AG04450 (cell line): ENCODE data around the gene RAPGEF3. TPM values are rescaled to one million over a fixed set of nuclear protein-coding genes. Genes with fewer than 3 reads are reported as not detected.

Source experiments
- CTCF ChIA-PET: fragments of 300-600, 350-600 bp; formaldehyde crosslinking; extraction: SDS; loops from one replicate; lab custom pipeline; 2022; ENCODE audit warnings: antibody characterized with exemption, inconsistent platforms; lab: Charles Lee
- POLR2A ChIA-PET: fragments of 350-600 bp; formaldehyde crosslinking; extraction: SDS; loops from one replicate; lab custom pipeline; 2021; ENCODE audit warnings: antibody characterized with exemption, inconsistent platforms; lab: Yijun Ruan, JAX
- DNase-seq: peaks from one replicate; pipeline ENCODE4 v3.0.0-alpha.2; 2011; ENCODE audit warnings: low read depth, low spot score
- H3K27ac ChIP-seq: one replicate; pipeline ENCODE4 v1.5.1; 2012; ENCODE audit warnings: low read depth, low read length, control low read depth
- H3K27me3 ChIP-seq: one replicate; pipeline ENCODE4 v1.6.0; 2012; ENCODE audit warnings: low read length; ENCODE audit not compliant: control insufficient read depth, insufficient read depth
- H3K4me3 ChIP-seq: 2 replicates; pipeline ENCODE4 v1.5.1; 2011; ENCODE audit warnings: mild to moderate bottlenecking, low read depth, low read length, control low read depth
- H3K9me3 ChIP-seq: 2 replicates; pipeline ENCODE4 v1.5.1; 2012; ENCODE audit warnings: low read length; ENCODE audit not compliant: control insufficient read depth, insufficient read depth
- polyA plus RNA-seq: library from polyadenylated mRNA; depleted of rRNA; stranded (reverse); fragments of >200 nt; gene quantifications from 2 replicates; pipeline ENCODE4 v1.2.3, GENCODE V29; 2011
- TF ChIP-seq, protein P1 (sequence below): IDR thresholded peaks from 2 replicates; pipeline ENCODE4 v1.5.1; 2011; ENCODE audit warnings: low read depth, low read length, control low read depth, inconsistent platforms

The RAPGEF3 gene
- polyA plus RNA-seq, 1 experiment: 1.7 TPM

DNA sequence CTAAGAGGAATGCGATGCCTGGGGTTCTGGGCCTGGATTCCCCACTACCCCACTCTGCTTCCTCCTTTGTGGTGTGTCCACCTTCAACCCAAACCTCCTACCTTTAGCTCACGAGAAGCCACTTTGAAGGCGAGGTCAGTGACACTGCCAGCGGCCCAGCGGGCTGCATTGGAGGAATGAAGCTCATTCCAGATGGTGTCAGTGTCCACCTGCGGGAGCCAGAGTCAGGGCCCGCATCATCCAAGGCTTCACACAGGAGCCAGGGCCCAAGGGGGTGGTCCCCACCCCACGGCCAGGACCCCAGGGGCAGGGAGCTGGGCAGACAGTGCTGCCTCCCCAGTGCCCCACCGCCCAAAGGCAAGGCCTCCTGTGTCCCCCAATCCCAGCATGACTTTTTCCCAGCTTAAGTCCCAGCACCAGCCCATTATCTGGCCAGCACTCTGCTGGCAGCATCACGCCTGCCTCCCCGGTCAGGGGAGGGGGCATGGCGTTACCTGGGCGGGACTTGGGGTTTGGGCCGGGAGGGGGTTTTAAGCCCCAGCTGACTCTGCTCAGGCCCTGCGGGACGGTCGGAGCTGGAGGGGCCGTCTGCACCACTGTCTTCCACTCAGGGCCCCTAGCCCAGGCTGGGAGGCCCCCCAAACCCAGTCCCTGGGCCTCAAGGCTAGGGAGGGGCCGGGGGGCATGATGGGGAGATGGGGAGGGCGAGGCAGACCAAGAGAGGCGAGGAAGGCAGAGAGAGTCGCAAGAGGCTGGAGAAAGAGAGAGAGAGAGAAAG lies 31.2 kb upstream of the RAPGEF3 start:
- no peak overlapping the region for H3K4me3 ChIP-seq
- no peaks in the 10 kb centered on the region for H3K9me3 ChIP-seq
- H3K27ac ChIP-seq: no peak overlapping the region
- CTCF ChIA-PET: interaction anchor here (0.6 to 2.4 kb wide), 3 partner anchors 11 to 48 kb away, joined by 3 to 16 read pairs (median 5); no protein-coding TSS in a partner anchor
- TF ChIP-seq, protein P1, sequence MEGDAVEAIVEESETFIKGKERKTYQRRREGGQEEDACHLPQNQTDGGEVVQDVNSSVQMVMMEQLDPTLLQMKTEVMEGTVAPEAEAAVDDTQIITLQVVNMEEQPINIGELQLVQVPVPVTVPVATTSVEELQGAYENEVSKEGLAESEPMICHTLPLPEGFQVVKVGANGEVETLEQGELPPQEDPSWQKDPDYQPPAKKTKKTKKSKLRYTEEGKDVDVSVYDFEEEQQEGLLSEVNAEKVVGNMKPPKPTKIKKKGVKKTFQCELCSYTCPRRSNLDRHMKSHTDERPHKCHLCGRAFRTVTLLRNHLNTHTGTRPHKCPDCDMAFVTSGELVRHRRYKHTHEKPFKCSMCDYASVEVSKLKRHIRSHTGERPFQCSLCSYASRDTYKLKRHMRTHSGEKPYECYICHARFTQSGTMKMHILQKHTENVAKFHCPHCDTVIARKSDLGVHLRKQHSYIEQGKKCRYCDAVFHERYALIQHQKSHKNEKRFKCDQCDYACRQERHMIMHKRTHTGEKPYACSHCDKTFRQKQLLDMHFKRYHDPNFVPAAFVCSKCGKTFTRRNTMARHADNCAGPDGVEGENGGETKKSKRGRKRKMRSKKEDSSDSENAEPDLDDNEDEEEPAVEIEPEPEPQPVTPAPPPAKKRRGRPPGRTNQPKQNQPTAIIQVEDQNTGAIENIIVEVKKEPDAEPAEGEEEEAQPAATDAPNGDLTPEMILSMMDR: no peak
- POLR2A ChIA-PET: interaction anchor here (0.6 kb wide), 1 partner anchor 991 kb away, joined by 3 read pairs; no protein-coding TSS in a partner anchor
- H3K27me3 ChIP-seq: no peaks in the 10 kb centered on the region
- no peak for DNase-seq

DNA sequence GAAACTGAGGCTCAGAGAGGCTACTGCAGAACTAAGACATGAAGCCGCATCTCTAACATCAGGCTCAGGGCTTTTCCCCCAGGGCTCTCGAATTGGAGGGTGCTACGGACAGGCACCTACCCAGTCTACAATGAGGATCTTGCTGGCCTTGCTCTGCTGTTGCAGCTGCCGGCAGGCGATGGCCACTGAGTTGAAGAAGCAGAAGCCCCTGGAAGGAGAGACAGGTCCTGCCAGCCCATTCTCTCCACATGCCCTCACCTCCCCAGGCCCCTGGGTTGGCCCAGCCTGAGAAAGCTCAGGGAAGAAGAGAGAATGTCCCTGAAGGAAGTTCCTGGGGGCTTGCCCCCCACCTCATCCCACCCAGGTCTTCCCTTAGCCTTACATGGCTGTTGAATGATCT lies 30.5 kb upstream of the RAPGEF3 start:
- Histone ChIP-seq H3K4me3 (no peak overlapping the region), H3K27me3 (no peaks in the 10 kb centered on the region), H3K9me3 (no peaks in the 10 kb centered on the region), H3K27ac (no peak overlapping the region)
- DNase-seq: no peak
- ChIA-PET CTCF (interaction anchor here (0.9 to 2.4 kb wide), 2 partner anchors 9 to 49 kb away, joined by 4 to 16 read pairs; no protein-coding TSS in a partner anchor), POLR2A (interaction anchor here (0.7 kb wide), 1 partner anchor 158 kb away, joined by 7 read pairs; no protein-coding TSS in a partner anchor)
- TF ChIP-seq, protein P1: no peak

DNA sequence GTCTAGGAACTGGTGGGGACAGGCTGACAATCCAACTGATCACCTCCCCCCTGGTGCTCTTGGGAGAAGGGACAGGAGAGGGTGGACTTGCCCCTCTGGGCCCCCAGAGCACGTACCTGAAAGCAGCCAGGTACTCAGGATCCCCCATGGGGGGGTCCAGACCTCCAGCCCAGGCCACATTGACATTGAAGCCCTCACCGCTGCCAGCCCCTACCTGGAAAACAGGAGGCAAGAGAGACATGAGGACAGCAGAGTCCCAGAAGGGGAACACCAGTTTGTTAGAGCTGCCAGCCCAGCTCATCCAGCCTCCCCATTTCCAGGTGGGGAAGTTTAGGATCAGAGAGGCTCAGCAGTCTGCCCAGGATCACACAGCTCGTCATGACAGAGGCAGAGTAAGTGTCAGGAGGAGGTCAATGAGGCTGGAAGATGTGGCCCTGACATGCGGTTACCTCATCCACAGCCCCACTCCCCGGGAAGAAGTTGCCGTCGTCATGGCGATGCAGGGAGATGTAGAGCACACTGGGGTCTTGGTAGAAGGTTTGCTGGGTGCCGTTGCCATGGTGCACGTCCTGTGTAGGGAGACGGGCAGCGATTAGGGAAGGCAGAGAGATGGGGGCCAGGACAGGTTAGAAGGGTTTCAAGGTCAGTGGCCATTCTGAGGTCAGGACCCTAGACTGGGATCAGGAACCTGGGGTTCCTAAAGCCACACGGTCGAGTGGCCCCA lies 29.1 kb upstream of the RAPGEF3 start:
- DNase-seq: no peak
- Histone ChIP-seq H3K27ac (no peak overlapping the region), H3K9me3 (no peaks in the 10 kb centered on the region), H3K4me3 (no peak overlapping the region), H3K27me3 (no peaks in the 10 kb centered on the region)
- POLR2A ChIA-PET: no interaction called here
- CTCF ChIA-PET: interaction anchor here (0.9 to 2.4 kb wide), 2 partner anchors 50 to 72 kb away, joined by 5 to 16 read pairs; no protein-coding TSS in a partner anchor
- TF ChIP-seq, protein P1: no peak

DNA sequence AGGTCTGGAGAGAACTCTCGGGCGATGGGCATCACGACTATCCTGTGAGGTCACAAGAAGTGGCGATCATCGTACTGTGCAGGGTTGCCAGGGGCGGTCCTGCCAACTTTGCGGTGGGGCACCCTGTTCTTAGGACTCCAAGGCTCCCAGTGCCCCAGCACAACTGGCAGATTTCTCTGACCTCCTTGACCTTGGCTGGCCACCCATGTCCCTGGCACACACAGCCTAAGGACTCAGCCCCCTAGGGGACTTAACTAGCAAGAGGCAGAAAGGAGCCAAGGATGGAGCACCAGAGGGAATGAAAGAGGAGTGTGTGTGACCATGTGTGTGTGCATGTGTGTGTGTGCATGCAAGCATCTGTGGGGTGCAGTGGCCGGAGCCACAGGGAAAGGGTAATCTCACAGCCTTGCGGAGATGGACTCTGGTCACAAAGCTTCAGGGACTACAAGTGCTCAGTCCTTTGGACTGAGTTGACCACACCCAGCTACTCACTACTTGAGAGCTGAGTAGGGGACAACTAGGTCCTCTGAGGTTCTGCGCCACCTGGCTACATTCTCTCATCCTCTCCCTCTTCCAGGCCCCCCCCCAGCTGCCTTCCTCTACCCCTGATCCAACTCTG lies 28.1 kb upstream of the RAPGEF3 start:
- CTCF ChIA-PET: interaction anchor here (0.9 kb wide), 1 partner anchor 71 kb away, joined by 5 read pairs; no protein-coding TSS in a partner anchor
- H3K27ac ChIP-seq: no peak overlapping the region
- H3K4me3 ChIP-seq: no peak overlapping the region
- POLR2A ChIA-PET: no interaction called here
- no peak for DNase-seq
- TF ChIP-seq, protein P1: no peak
- no peaks in the 10 kb centered on the region for H3K9me3 ChIP-seq
- no peaks in the 10 kb centered on the region for H3K27me3 ChIP-seq
